Measurements from ENCODE around the gene HDAC7. TPM values are rescaled to one million over a fixed set of nuclear protein-coding genes. Genes with fewer than 3 reads are reported as not detected.
A peak's percentile ranks its signal among the peaks of the same experiment; 100 is the strongest.

HDAC7 gene
- total RNA-seq, 2 donors from 2014 or later, result 27.3 to 29.7 TPM

GRCh38 chr12:47841910-47842309, 22.2 kb upstream of the HDAC7 start:
- Histone ChIP-seq H3K4me1 (no peaks in the 10 kb centered on the region), H3K27ac (no peak overlapping the region), H3K9ac (ENCODE audit: low read depth in 2 of 2, low read length in 2 of 2) (no peak overlapping the region), H3K27me3 (no peaks in the 10 kb centered on the region), H3K36me3 (no peaks in the 10 kb centered on the region), H3K4me3 (no peak overlapping the region), H3K9me3 (no peaks in the 10 kb centered on the region)
- DNase-seq, result no peak
- no peak for TF ChIP-seq CTCF (IDR thresholded peaks at IDR 0.05)
- intact Hi-C loops (cut with DNase I), result loop anchor here (5.0 kb wide), 1 partner anchor 185 kb away; no protein-coding TSS in a partner anchor

- Histone ChIP-seq H3K9me3 (no peaks in the 10 kb centered on the region), H3K4me3 (no peak overlapping the region), H3K27me3 (no peaks in the 10 kb centered on the region), H3K4me1 (no peaks in the 10 kb centered on the region), H3K27ac (no peak overlapping the region), H3K9ac (ENCODE audit: low read depth in 2 of 2, low read length in 2 of 2) (no peak overlapping the region), H3K36me3 (no peaks in the 10 kb centered on the region)
- no peak for TF ChIP-seq CTCF (IDR thresholded peaks at IDR 0.05)
- no peak for DNase-seq
- intact Hi-C loops (cut with DNase I), result loop anchor here (5.0 kb wide), 1 partner anchor 184 kb away; no protein-coding TSS in a partner anchor
Observed at GRCh38 chr12:47841501-47841900, 21.8 kb upstream of the HDAC7 start.

GRCh38 chr12:47840571-47840970, 20.9 kb upstream of the HDAC7 start:
- intact Hi-C loops (cut with DNase I), result loop anchor here (5.0 kb wide), 1 partner anchor 183 kb away; no protein-coding TSS in a partner anchor
- Histone ChIP-seq H3K4me1 (no peaks in the 10 kb centered on the region), H3K4me3 (no peak overlapping the region), H3K36me3 (no peaks in the 10 kb centered on the region), H3K9me3 (no peaks in the 10 kb centered on the region), H3K27me3 (no peaks in the 10 kb centered on the region), H3K9ac (ENCODE audit: low read depth in 2 of 2, low read length in 2 of 2) (no peak overlapping the region), H3K27ac (no peak overlapping the region)
- TF ChIP-seq CTCF (IDR thresholded peaks at IDR 0.05), result no peak
- no peak for DNase-seq

GRCh38 chr12:47839214-47839876, 19.6 kb upstream of the HDAC7 start:
- Histone ChIP-seq H3K9ac (ENCODE audit: low read depth in 2 of 2, low read length in 2 of 2) (no peak overlapping the region), H3K27me3 (no peaks in the 10 kb centered on the region), H3K36me3 (no peaks in the 10 kb centered on the region), H3K9me3 (no peaks in the 10 kb centered on the region), H3K4me1 (no peaks in the 10 kb centered on the region), H3K4me3 (no peak overlapping the region), H3K27ac (no peak overlapping the region)
- no peak for DNase-seq
- TF ChIP-seq CTCF (IDR thresholded peaks at IDR 0.05), result no peak
- intact Hi-C loops (cut with DNase I), result loop anchor here (2.0 to 5.0 kb wide), 3 partner anchors 37 to 123 kb away; no protein-coding TSS in a partner anchor

- intact Hi-C loops (cut with DNase I), result loop anchor here (2.0 to 5.0 kb wide), 3 partner anchors 36 to 122 kb away; no protein-coding TSS in a partner anchor
- Histone ChIP-seq H3K4me1 (no peaks in the 10 kb centered on the region), H3K4me3 (no peak overlapping the region), H3K9me3 (no peaks in the 10 kb centered on the region), H3K9ac (ENCODE audit: low read depth in 2 of 2, low read length in 2 of 2) (no peak overlapping the region), H3K27me3 (no peaks in the 10 kb centered on the region), H3K36me3 (no peaks in the 10 kb centered on the region), H3K27ac (no peak overlapping the region)
- peak; percentile 45 for TF ChIP-seq CTCF (IDR thresholded peaks at IDR 0.05)
- DNase-seq, result no peak
Observed at GRCh38 chr12:47838286-47838931, 18.7 kb upstream of the HDAC7 start.
